Measurements from ENCODE around the gene PNKD. TPM values are rescaled to one million over a fixed set of nuclear protein-coding genes. Genes with fewer than 3 reads are reported as not detected.

The PNKD gene
- total RNA-seq, 2 donors from 2014 or later = 103 to 145 TPM

GRCh38 chr2:218332288-218332687 lies 62.0 kb downstream of the PNKD start:
- no peak for TF ChIP-seq CTCF (IDR thresholded peaks at IDR 0.05)
- TF ChIP-seq POLR2AphosphoS5 (IDR thresholded peaks at IDR 0.05) = no peak
- TF ChIP-seq POLR2A (IDR thresholded peaks at IDR 0.05) = no peak
- H3K36me3 ChIP-seq = no peaks in the 10 kb centered on the region
- H3K4me1 ChIP-seq (replicated peaks) = no peaks in the 10 kb centered on the region
- H3K27me3 ChIP-seq (replicated peaks; ENCODE audit: insufficient read depth) = no peaks in the 10 kb centered on the region
- H3K4me3 ChIP-seq = no peak overlapping the region
- peak overlapping the region in 1 of 2 donors; percentile 35 for H3K27ac ChIP-seq
- intact Hi-C loops (cut with DNase I) = no loop called here
- no peaks in the 10 kb centered on the region for H3K9me3 ChIP-seq
- no peak for DNase-seq (ENCODE audit: low spot score)
- WGBS = 86% methylated on average over 1 of the region's 1 CpG

GRCh38 chr2:218332920-218333645 lies 62.8 kb downstream of the PNKD start:
- no peak for DNase-seq (ENCODE audit: low spot score)
- no peaks in the 10 kb centered on the region for H3K9me3 ChIP-seq
- peak overlapping the region in 1 of 2 donors; percentile 35 for H3K27ac ChIP-seq
- no peaks in the 10 kb centered on the region for H3K36me3 ChIP-seq
- intact Hi-C loops (cut with DNase I) = no loop called here
- H3K4me1 ChIP-seq (replicated peaks) = no peaks in the 10 kb centered on the region
- H3K27me3 ChIP-seq (replicated peaks; ENCODE audit: insufficient read depth) = no peaks in the 10 kb centered on the region
- H3K4me3 ChIP-seq = no peak overlapping the region
- 71% methylated on average over 16 of the region's 16 CpGs for WGBS
- TF ChIP-seq POLR2AphosphoS5 (IDR thresholded peaks at IDR 0.05) (no peak), CTCF (IDR thresholded peaks at IDR 0.05) (no peak), POLR2A (IDR thresholded peaks at IDR 0.05) (no peak)

- Histone ChIP-seq H3K9me3 (no peaks in the 10 kb centered on the region), H3K27ac (no peak overlapping the region), H3K27me3 (replicated peaks; ENCODE audit: insufficient read depth) (no peaks in the 10 kb centered on the region), H3K4me1 (replicated peaks) (no peaks in the 10 kb centered on the region), H3K4me3 (no peak overlapping the region), H3K36me3 (no peaks in the 10 kb centered on the region)
- DNase-seq (ENCODE audit: low spot score) = no peak
- TF ChIP-seq POLR2AphosphoS5 (IDR thresholded peaks at IDR 0.05) = no peak
- 100% methylated on average over 3 of the region's 3 CpGs for WGBS
- intact Hi-C loops (cut with DNase I) = no loop called here
Observed at GRCh38 chr2:218334531-218334930, 64.2 kb downstream of the PNKD start.

- 91% methylated on average over 9 of the region's 9 CpGs for WGBS
- DNase-seq (ENCODE audit: low spot score) = no peak
- Histone ChIP-seq H3K9me3 (no peaks in the 10 kb centered on the region), H3K36me3 (no peaks in the 10 kb centered on the region), H3K4me1 (replicated peaks) (no peaks in the 10 kb centered on the region), H3K4me3 (no peak overlapping the region), H3K27me3 (replicated peaks; ENCODE audit: insufficient read depth) (no peaks in the 10 kb centered on the region), H3K27ac (no peak overlapping the region)
- intact Hi-C loops (cut with DNase I) = no loop called here
- TF ChIP-seq POLR2AphosphoS5 (IDR thresholded peaks at IDR 0.05) (no peak), POLR2A (IDR thresholded peaks at IDR 0.05) (no peak), CTCF (IDR thresholded peaks at IDR 0.05) (no peak)
Observed at GRCh38 chr2:218340656-218341055, 70.3 kb downstream of the PNKD start.

DNA sequence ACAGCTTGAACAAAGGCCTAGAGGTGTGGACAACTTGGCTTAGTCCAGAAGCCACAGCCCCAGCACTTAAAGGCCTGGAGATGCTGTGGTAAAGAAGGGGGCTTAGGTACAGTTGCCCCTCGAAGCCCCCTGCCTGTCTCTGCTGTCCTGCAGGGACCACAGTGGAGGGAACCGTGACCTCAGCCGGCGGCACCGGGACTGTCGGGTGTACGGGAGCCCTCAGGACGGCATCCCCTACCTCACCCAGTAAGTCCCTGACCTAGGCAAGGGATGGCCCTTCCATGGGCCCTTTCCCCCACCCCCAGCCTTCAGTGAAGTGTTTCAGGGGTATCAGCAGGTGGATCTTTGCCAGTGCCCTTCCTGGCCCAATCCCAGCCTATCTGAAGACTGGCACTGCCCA lies 71.1 kb downstream of the PNKD start:
- intact Hi-C loops (cut with DNase I) = no loop called here
- no peaks in the 10 kb centered on the region for H3K9me3 ChIP-seq
- 96% methylated on average over 8 of the region's 8 CpGs for WGBS
- no peaks in the 10 kb centered on the region for H3K36me3 ChIP-seq
- TF ChIP-seq POLR2AphosphoS5 (IDR thresholded peaks at IDR 0.05) (no peak), POLR2A (IDR thresholded peaks at IDR 0.05) (no peak), CTCF (IDR thresholded peaks at IDR 0.05) (no peak)
- no peak for DNase-seq (ENCODE audit: low spot score)
- H3K27me3 ChIP-seq (replicated peaks; ENCODE audit: insufficient read depth) = no peaks in the 10 kb centered on the region
- H3K27ac ChIP-seq = no peak overlapping the region
- no peak overlapping the region for H3K4me3 ChIP-seq
- no peaks in the 10 kb centered on the region for H3K4me1 ChIP-seq (replicated peaks)
